Panc1 (cell line): Measurements from ENCODE around the gene TLL2. TPM values are rescaled to one million over a fixed set of nuclear protein-coding genes. Genes with fewer than 3 reads are reported as not detected.

Experiments
- ATAC-seq: fragments of 200-7000 bp; cut with Tn5 transposase; 2 replicates; pipeline ENCODE4 v1.9.1; 2020; ENCODE audit warnings: mild to moderate bottlenecking, moderate library complexity
- BruUV-seq: library from RNA; stranded (reverse); fragments of 400-500 nt; replicated peaks from 2 replicates; lab custom pipeline; 2021; lab: Mats Ljungman, UMichigan
- CTCF ChIA-PET: fragments of 300-600 bp; sonication (Branson Sonifier 250); formaldehyde crosslinking; loops from one replicate; lab custom pipeline; 2022; ENCODE audit warnings: antibody characterized with exemption; lab: Charles Lee
- POLR2A ChIA-PET: fragments of 300-600 bp; sonication (Branson Sonifier 250); formaldehyde crosslinking; loops from one replicate; lab custom pipeline; 2022; ENCODE audit warnings: antibody characterized with exemption; lab: Charles Lee
- DNase-seq: peaks from one replicate; pipeline ENCODE4 v3.0.0-alpha.2; 2010; ENCODE audit warnings: low read depth, low spot score
- H3K27ac ChIP-seq: 2 replicates; pipeline ENCODE4 v1.5.1; 2011; ENCODE audit warnings: mild to moderate bottlenecking, low read length, inconsistent platforms
- H3K27me3 ChIP-seq: fragments of 200-500 bp; sonication (Bioruptor generic); 2 replicates; pipeline ENCODE4 v1.6.0; 2014; ENCODE audit warnings: low read length, inconsistent platforms; ENCODE audit not compliant: control insufficient read depth, insufficient read depth
- H3K36me3 ChIP-seq: fragments of 200-500 bp; sonication (Bioruptor generic); 2 replicates; pipeline ENCODE4 v1.5.1; 2014; ENCODE audit warnings: inconsistent platforms, mild to moderate bottlenecking, low read length, moderate library complexity; ENCODE audit not compliant: control insufficient read depth, insufficient read depth
- H3K4me1 ChIP-seq: 2 replicates; pipeline ENCODE4 v1.5.1; 2011; ENCODE audit warnings: inconsistent platforms, mild to moderate bottlenecking, low read length, moderate library complexity; ENCODE audit not compliant: control insufficient read depth, insufficient read depth
- H3K4me3 ChIP-seq, 2 experiments: 2 replicates each; pipeline ENCODE4 v1.5.1; 2011 to 2012; ENCODE audit warnings: low read depth in 2 of 2, low read length in 2 of 2, mild to moderate bottlenecking in 2 of 2, inconsistent platforms in 1 of 2, moderate library complexity in 1 of 2
- H3K9me3 ChIP-seq: fragments of 200-500 bp; sonication (Bioruptor generic); 2 replicates; pipeline ENCODE4 v1.5.1; 2014; ENCODE audit warnings: low read depth, mild to moderate bottlenecking, inconsistent platforms, low read length, moderate library complexity; ENCODE audit not compliant: control insufficient read depth, insufficient read depth
- POLR2AphosphoS5 ChIP-seq: IDR thresholded peaks from 2 replicates; pipeline ENCODE4 v1.6.1; 2012; ENCODE audit warnings: mild to moderate bottlenecking, low read depth, low read length, moderate library complexity
- SIN3A ChIP-seq: IDR thresholded peaks from 2 replicates; pipeline ENCODE4 v1.6.1; 2012; ENCODE audit warnings: low read depth, mild to moderate bottlenecking, low read length, moderate library complexity, borderline replicate concordance; ENCODE audit not compliant: insufficient read depth
- TCF7L2 ChIP-seq: IDR thresholded peaks from 2 replicates; pipeline ENCODE4 v1.6.1; 2011; ENCODE audit warnings: mild to moderate bottlenecking, low read depth, low read length, inconsistent platforms
- in situ Hi-C: cut with HindIII; loops from 2 replicates; pipeline ENCODE4 v1.10.0; 2016; ENCODE audit warnings: low sequenced_read_pairs, low pct_unique_long_range_greater_than_20kb
- intact Hi-C: fragments of 100-400 bp; cut with micrococcal nuclease; formaldehyde crosslinking; loops from one replicate; pipeline ENCODE4 v1.10.0; 2022; ENCODE audit not compliant: unreplicated experiment
- total RNA-seq: library from RNA; stranded (reverse); gene quantifications from one replicate; pipeline ENCODE4 v1.2.1, GENCODE V29; 2021; ENCODE audit not compliant: unreplicated experiment
- TF ChIP-seq, protein P1 (sequence below): fragments of 450-650 bp; IDR thresholded peaks from 2 replicates; pipeline ENCODE4 v1.5.1; 2017; ENCODE audit warnings: mild to moderate bottlenecking
- TF ChIP-seq, protein P2 (sequence below), 2 experiments: IDR thresholded peaks; 2 replicates each; pipeline ENCODE4 v1.6.1; 2011 to 2012; ENCODE audit warnings: low read depth in 2 of 2, control low read depth in 1 of 2, low read length in 1 of 2, mild to moderate bottlenecking in 1 of 2, moderate library complexity in 1 of 2; ENCODE audit not compliant: insufficient read depth in 1 of 2

TLL2 gene
- total RNA-seq, 1 experiment from 2014 or later = 0.64 TPM

DNA sequence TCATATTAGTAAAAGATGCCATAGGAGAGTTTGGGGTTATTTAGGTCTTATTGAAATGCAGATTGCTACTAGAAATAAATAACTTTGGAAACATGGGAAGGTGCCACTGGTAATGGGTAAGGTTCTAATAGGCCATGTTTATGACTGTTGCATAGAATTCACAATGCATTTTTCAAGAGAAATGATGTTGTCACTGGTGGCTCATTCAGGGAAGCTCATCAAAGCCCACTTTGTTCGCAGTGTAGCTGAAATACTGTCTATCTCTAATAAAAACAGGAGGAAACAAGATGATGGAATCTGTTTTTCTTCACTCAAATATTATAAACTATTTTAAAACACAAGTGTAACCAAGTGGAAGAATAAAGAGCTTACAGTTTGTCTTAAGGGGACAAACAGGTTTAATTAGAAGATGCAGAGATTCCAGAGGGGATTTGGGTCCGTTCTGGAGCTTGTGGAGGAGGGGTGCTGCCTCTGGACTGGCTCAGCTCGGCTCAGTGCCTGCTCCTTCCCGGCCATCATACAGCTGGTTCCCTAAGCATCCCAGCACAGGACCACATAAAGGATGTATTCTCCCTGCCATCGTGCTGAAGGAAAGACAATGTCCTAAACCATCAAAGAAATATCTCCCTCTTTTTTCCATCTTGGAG lies 175.3 kb downstream of the TLL2 start:
- no peaks in the 10 kb centered on the region for H3K4me1 ChIP-seq
- H3K9me3 ChIP-seq = no peaks in the 10 kb centered on the region
- no peak for DNase-seq
- ATAC-seq = no peak
- BruUV-seq = no TSS peak
- ChIA-PET CTCF (interaction anchor here (0.6 kb wide), 1 partner anchor 290 kb away, joined by 6 read pairs; no protein-coding TSS in a partner anchor), POLR2A (no interaction called here)
- H3K4me3 ChIP-seq = no peak overlapping the region
- TF ChIP-seq SIN3A = no peak
- TF ChIP-seq POLR2AphosphoS5 = no peak
- TF ChIP-seq, protein P1, sequence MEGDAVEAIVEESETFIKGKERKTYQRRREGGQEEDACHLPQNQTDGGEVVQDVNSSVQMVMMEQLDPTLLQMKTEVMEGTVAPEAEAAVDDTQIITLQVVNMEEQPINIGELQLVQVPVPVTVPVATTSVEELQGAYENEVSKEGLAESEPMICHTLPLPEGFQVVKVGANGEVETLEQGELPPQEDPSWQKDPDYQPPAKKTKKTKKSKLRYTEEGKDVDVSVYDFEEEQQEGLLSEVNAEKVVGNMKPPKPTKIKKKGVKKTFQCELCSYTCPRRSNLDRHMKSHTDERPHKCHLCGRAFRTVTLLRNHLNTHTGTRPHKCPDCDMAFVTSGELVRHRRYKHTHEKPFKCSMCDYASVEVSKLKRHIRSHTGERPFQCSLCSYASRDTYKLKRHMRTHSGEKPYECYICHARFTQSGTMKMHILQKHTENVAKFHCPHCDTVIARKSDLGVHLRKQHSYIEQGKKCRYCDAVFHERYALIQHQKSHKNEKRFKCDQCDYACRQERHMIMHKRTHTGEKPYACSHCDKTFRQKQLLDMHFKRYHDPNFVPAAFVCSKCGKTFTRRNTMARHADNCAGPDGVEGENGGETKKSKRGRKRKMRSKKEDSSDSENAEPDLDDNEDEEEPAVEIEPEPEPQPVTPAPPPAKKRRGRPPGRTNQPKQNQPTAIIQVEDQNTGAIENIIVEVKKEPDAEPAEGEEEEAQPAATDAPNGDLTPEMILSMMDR = no peak
- TF ChIP-seq TCF7L2 = no peak
- TF ChIP-seq, protein P2, sequence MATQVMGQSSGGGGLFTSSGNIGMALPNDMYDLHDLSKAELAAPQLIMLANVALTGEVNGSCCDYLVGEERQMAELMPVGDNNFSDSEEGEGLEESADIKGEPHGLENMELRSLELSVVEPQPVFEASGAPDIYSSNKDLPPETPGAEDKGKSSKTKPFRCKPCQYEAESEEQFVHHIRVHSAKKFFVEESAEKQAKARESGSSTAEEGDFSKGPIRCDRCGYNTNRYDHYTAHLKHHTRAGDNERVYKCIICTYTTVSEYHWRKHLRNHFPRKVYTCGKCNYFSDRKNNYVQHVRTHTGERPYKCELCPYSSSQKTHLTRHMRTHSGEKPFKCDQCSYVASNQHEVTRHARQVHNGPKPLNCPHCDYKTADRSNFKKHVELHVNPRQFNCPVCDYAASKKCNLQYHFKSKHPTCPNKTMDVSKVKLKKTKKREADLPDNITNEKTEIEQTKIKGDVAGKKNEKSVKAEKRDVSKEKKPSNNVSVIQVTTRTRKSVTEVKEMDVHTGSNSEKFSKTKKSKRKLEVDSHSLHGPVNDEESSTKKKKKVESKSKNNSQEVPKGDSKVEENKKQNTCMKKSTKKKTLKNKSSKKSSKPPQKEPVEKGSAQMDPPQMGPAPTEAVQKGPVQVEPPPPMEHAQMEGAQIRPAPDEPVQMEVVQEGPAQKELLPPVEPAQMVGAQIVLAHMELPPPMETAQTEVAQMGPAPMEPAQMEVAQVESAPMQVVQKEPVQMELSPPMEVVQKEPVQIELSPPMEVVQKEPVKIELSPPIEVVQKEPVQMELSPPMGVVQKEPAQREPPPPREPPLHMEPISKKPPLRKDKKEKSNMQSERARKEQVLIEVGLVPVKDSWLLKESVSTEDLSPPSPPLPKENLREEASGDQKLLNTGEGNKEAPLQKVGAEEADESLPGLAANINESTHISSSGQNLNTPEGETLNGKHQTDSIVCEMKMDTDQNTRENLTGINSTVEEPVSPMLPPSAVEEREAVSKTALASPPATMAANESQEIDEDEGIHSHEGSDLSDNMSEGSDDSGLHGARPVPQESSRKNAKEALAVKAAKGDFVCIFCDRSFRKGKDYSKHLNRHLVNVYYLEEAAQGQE (IDR thresholded peaks at IDR 0.05; ENCODE audit: insufficient read depth in 1 of 2, low read depth in 2 of 2, low read length in 1 of 2) = no peak
- H3K36me3 ChIP-seq = no peaks in the 10 kb centered on the region
- no peak overlapping the region for H3K27ac ChIP-seq
- peaks cover 25% of the 10 kb centered on the region; the same call in 1 of the 2 replicates for H3K27me3 ChIP-seq
- intact Hi-C loops (no loop called here), in situ Hi-C loops (no loop called here)

DNA sequence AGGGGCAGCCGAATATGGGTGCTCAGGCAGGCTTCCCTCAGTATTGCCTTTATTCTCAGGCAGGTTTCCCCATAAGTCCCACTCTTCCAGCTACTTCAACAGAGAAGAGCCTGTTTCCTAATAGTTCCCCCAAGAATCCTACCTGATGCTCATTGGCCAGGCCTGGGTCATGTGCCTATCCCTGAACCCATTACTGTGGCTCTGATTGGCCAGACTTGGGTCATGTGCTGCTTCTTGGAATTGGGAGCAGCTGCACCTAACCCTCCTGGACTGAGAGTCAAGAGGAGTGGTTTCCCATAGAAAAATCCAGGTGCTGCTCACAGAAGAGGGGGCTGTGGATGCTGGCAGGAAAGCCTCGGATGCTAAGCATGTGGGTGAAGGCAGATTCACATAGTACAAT lies 176.6 kb downstream of the TLL2 start:
- ChIA-PET POLR2A (no interaction called here), CTCF (interaction anchor here (0.6 kb wide), 1 partner anchor 321 kb away, joined by 3 read pairs; no protein-coding TSS in a partner anchor)
- TF ChIP-seq SIN3A (no peak), POLR2AphosphoS5 (no peak), TCF7L2 (no peak)
- TF ChIP-seq, protein P2 (IDR thresholded peaks at IDR 0.05; ENCODE audit: insufficient read depth in 1 of 2, low read depth in 2 of 2, low read length in 1 of 2) = no peak
- TF ChIP-seq, protein P1 = no peak
- DNase-seq (no peak), ATAC-seq (no peak)
- H3K27ac ChIP-seq = no peak overlapping the region
- no peaks in the 10 kb centered on the region for H3K36me3 ChIP-seq
- in situ Hi-C loops = no loop called here
- peaks cover 27% of the 10 kb centered on the region for H3K27me3 ChIP-seq
- no peaks in the 10 kb centered on the region for H3K4me1 ChIP-seq
- no peak overlapping the region for H3K4me3 ChIP-seq
- H3K9me3 ChIP-seq = no peaks in the 10 kb centered on the region
- no TSS peak for BruUV-seq
- intact Hi-C loops = no loop called here
